Measurements from ENCODE around the gene CENPF. TPM values are rescaled to one million over a fixed set of nuclear protein-coding genes. Genes with fewer than 3 reads are reported as not detected.

The CENPF gene
- total and polyA plus RNA-seq, 2 experiments from 2014 or later = 123 to 376 TPM

DNA sequence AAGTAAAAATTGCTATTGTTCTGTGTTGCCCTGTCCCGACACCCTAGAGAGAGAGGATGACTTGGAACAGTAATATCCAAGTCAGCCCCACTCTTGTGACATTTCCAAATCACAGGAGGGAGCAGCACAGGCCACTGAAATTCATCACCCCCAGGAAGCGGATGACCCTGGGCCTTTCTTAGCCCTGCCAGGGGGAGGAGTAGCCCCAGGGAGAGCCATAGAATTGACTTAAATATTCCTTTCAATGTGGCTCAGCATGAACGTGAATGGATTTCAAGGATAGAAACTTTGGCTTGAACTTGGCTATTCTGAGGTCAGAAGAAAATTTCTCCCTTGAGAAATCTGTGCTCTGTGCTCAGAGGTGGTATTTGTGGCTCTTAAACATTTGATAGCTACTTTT lies 80.6 kb downstream of the CENPF start:
- Histone ChIP-seq H3K4me1 (ENCODE audit: insufficient read depth) (peaks cover 8% of the 10 kb centered on the region), H3K4me2 (peak overlapping the region; percentile 18; the same call in 1 of the 2 replicates), H3K4me3 (no peak overlapping the region), H2AFZ (no peak overlapping the region), H3K36me3 (ENCODE audit: insufficient read depth) (no peaks in the 10 kb centered on the region), H3K9me2 (ENCODE audit: insufficient read depth) (no peaks in the 10 kb centered on the region), H3F3A (replicated peaks; ENCODE audit: low read depth) (no peaks in the 10 kb centered on the region), H3K27me3 (ENCODE audit: insufficient read depth) (no peaks in the 10 kb centered on the region), H3K27ac (ENCODE audit: low read depth) (no peak overlapping the region), H3K79me2 (replicated peaks; ENCODE audit: insufficient read depth) (no peaks in the 10 kb centered on the region), H4K20me1 (replicated peaks; ENCODE audit: insufficient read depth) (no peaks in the 10 kb centered on the region)
- no peaks in the 10 kb centered on the region for H3K9me3 Mint-ChIP-seq
- H3K36me3 Mint-ChIP-seq (ENCODE audit: low read depth) = no peaks in the 10 kb centered on the region
- DNase-seq (ENCODE audit: low spot score) = peak; percentile 68
- peaks cover 16% of the 10 kb centered on the region for H3K4me1 Mint-ChIP-seq
- peak overlapping the region; percentile 25 for H3K4me3 Mint-ChIP-seq
- H3K27me3 Mint-ChIP-seq (ENCODE audit: insufficient read depth, low read depth, poor library complexity) = peaks cover 2% of the 10 kb centered on the region
- peak; percentile 99 for ATAC-seq
- TF ChIP-seq EZH2 (IDR thresholded peaks at IDR 0.05; ENCODE audit: low read depth, unreplicated experiment) (no peak), CTCF (conservative IDR thresholded peaks at IDR 0.05; ENCODE audit: low read depth in 2 of 2) (peak in 1 of 2 experiments; percentile 15; a peak in 1 of 4 replicates)
- H3K27ac Mint-ChIP-seq = no peak overlapping the region

DNA sequence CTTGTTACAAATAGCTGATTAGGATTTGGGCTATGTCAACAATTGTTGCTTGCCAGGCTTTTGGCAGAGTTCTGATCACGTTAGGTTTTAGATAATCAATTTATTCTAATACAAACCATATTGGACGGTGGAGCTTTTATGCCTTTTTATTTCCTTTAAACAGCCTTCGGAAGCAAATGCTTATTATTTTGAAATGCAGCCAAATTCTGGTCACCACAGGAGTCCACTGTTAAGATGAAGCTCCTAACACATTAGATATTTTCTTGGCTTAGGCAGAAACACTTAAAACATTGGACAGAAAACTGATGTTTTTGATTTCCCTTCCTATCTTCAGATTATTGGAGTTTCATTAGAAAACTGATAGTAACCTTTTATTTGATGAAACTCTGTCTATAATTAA lies 82.9 kb downstream of the CENPF start:
- Histone ChIP-seq H4K20me1 (replicated peaks; ENCODE audit: insufficient read depth) (no peaks in the 10 kb centered on the region), H3K4me1 (ENCODE audit: insufficient read depth) (peaks cover 8% of the 10 kb centered on the region), H3K27me3 (ENCODE audit: insufficient read depth) (no peaks in the 10 kb centered on the region), H3K4me3 (no peak overlapping the region), H2AFZ (no peak overlapping the region), H3F3A (replicated peaks; ENCODE audit: low read depth) (no peaks in the 10 kb centered on the region), H3K27ac (ENCODE audit: low read depth) (no peak overlapping the region), H3K9me2 (ENCODE audit: insufficient read depth) (no peaks in the 10 kb centered on the region), H3K36me3 (ENCODE audit: insufficient read depth) (no peaks in the 10 kb centered on the region), H3K4me2 (no peak overlapping the region), H3K79me2 (replicated peaks; ENCODE audit: insufficient read depth) (no peaks in the 10 kb centered on the region)
- Mint-ChIP-seq H3K27ac (no peak overlapping the region), H3K9me3 (no peaks in the 10 kb centered on the region), H3K4me3 (no peak overlapping the region), H3K36me3 (ENCODE audit: low read depth) (no peaks in the 10 kb centered on the region), H3K4me1 (peaks cover 16% of the 10 kb centered on the region), H3K27me3 (ENCODE audit: insufficient read depth, low read depth, poor library complexity) (peaks cover 2% of the 10 kb centered on the region)
- DNase-seq (ENCODE audit: low spot score) (no peak), ATAC-seq (no peak)
- TF ChIP-seq POLR2AphosphoS5 (IDR thresholded peaks at IDR 0.05; ENCODE audit: low read depth) (no peak), STAT1 (IDR thresholded peaks at IDR 0.05; ENCODE audit: unreplicated experiment) (no peak), CTCF (conservative IDR thresholded peaks at IDR 0.05; ENCODE audit: low read depth in 2 of 2) (no peak), ZNF331 (CRISPR knock-in tag; IDR thresholded peaks at IDR 0.05; ENCODE audit: low read depth) (no peak), EZH2phosphoT487 (IDR thresholded peaks at IDR 0.05; ENCODE audit: unreplicated experiment) (no peak), CREB1 (CRISPR knock-in tag; IDR thresholded peaks at IDR 0.05; ENCODE audit: low read depth) (no peak)
- TF ChIP-seq, protein P1, sequence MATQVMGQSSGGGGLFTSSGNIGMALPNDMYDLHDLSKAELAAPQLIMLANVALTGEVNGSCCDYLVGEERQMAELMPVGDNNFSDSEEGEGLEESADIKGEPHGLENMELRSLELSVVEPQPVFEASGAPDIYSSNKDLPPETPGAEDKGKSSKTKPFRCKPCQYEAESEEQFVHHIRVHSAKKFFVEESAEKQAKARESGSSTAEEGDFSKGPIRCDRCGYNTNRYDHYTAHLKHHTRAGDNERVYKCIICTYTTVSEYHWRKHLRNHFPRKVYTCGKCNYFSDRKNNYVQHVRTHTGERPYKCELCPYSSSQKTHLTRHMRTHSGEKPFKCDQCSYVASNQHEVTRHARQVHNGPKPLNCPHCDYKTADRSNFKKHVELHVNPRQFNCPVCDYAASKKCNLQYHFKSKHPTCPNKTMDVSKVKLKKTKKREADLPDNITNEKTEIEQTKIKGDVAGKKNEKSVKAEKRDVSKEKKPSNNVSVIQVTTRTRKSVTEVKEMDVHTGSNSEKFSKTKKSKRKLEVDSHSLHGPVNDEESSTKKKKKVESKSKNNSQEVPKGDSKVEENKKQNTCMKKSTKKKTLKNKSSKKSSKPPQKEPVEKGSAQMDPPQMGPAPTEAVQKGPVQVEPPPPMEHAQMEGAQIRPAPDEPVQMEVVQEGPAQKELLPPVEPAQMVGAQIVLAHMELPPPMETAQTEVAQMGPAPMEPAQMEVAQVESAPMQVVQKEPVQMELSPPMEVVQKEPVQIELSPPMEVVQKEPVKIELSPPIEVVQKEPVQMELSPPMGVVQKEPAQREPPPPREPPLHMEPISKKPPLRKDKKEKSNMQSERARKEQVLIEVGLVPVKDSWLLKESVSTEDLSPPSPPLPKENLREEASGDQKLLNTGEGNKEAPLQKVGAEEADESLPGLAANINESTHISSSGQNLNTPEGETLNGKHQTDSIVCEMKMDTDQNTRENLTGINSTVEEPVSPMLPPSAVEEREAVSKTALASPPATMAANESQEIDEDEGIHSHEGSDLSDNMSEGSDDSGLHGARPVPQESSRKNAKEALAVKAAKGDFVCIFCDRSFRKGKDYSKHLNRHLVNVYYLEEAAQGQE (IDR thresholded peaks at IDR 0.05; ENCODE audit: unreplicated experiment) = no peak
- TF ChIP-seq, protein P2, sequence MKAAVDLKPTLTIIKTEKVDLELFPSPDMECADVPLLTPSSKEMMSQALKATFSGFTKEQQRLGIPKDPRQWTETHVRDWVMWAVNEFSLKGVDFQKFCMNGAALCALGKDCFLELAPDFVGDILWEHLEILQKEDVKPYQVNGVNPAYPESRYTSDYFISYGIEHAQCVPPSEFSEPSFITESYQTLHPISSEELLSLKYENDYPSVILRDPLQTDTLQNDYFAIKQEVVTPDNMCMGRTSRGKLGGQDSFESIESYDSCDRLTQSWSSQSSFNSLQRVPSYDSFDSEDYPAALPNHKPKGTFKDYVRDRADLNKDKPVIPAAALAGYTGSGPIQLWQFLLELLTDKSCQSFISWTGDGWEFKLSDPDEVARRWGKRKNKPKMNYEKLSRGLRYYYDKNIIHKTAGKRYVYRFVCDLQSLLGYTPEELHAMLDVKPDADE (IDR thresholded peaks at IDR 0.05) = no peak

Data from GM23338 (cell line).